Liver (tissue), 9 donors: ENCODE measurements around the gene HMOX2. TPM values are rescaled to one million over a fixed set of nuclear protein-coding genes. Genes with fewer than 3 reads are reported as not detected.

Experiments
- DNase-seq: peaks from one replicate; pipeline ENCODE4 v3.0.0-alpha.2; 2017; ENCODE audit warnings: low spot score
- H3K27ac ChIP-seq, 2 donors: one replicate each; pipeline ENCODE4 v1.7.0; 2013; ENCODE audit warnings: inconsistent platforms in 2 of 2, low read length in 2 of 2, control low read depth in 1 of 2, low read depth in 1 of 2, mild to moderate bottlenecking in 1 of 2
- H3K27me3 ChIP-seq, 4 donors: one replicate each; pipeline versions ENCODE4 v1.6.1 to v1.7.0; 2013; ENCODE audit warnings: low read length in 3 of 4, inconsistent platforms in 1 of 4, mild to moderate bottlenecking in 1 of 4, moderate library complexity in 1 of 4; ENCODE audit not compliant: control insufficient read depth in 4 of 4, insufficient read depth in 4 of 4
- H3K36me3 ChIP-seq, 4 donors: one replicate each; pipeline versions ENCODE4 v1.6.1 to v1.7.0; 2013; ENCODE audit warnings: low read length in 3 of 4, mild to moderate bottlenecking in 3 of 4, low read depth in 1 of 4, moderate library complexity in 1 of 4; ENCODE audit not compliant: control insufficient read depth in 4 of 4, insufficient read depth in 3 of 4
- H3K4me1 ChIP-seq, 4 donors: one replicate each; pipeline versions ENCODE4 v1.6.1 to v1.7.0; 2013; ENCODE audit warnings: low read length in 3 of 4, mild to moderate bottlenecking in 3 of 4, moderate library complexity in 1 of 4; ENCODE audit not compliant: control insufficient read depth in 4 of 4, insufficient read depth in 4 of 4
- H3K4me3 ChIP-seq, 3 donors: one replicate each; pipeline versions ENCODE4 v1.6.1 to v1.7.0; 2013; ENCODE audit warnings: low read length in 3 of 3, control low read depth in 1 of 3, low read depth in 1 of 3, mild to moderate bottlenecking in 1 of 3
- H3K9ac ChIP-seq, 2 donors: one replicate each; pipeline ENCODE4 v1.7.0; 2013; ENCODE audit warnings: low read length in 2 of 2, mild to moderate bottlenecking in 2 of 2, moderate library complexity in 2 of 2, control low read depth in 1 of 2, low read depth in 1 of 2
- H3K9me3 ChIP-seq, 4 donors: one replicate each; pipeline versions ENCODE4 v1.6.1 to v1.7.0; 2013; ENCODE audit warnings: low read length in 3 of 4; ENCODE audit not compliant: control insufficient read depth in 4 of 4
- ATF3 ChIP-seq: IDR thresholded peaks from 2 replicates; pipeline ENCODE4 v1.6.1; 2016; ENCODE audit warnings: antibody characterized with exemption
- EGR1 ChIP-seq, 2 donors: IDR thresholded peaks; 2 replicates each; pipeline ENCODE4 v1.6.1; 2016 to 2018; ENCODE audit warnings: antibody characterized with exemption in 2 of 2, low read depth in 2 of 2
- FOXA1 ChIP-seq: IDR thresholded peaks from 2 replicates; pipeline ENCODE4 v1.6.1; 2016; ENCODE audit warnings: antibody characterized with exemption
- FOXA2 ChIP-seq: IDR thresholded peaks from 2 replicates; pipeline ENCODE4 v1.6.1; 2016; ENCODE audit warnings: antibody characterized with exemption
- GABPA ChIP-seq, 2 donors: IDR thresholded peaks in 1 of 2; conservative IDR thresholded peaks in 1 of 2; 2 replicates each; pipeline ENCODE4 v1.6.1; 2016; ENCODE audit warnings: antibody characterized with exemption in 2 of 2, mild to moderate bottlenecking in 1 of 2, moderate library complexity in 1 of 2
- HNF4A ChIP-seq, 2 donors: conservative IDR thresholded peaks; 2 replicates each; pipeline ENCODE4 v1.6.1; 2016; ENCODE audit warnings: antibody characterized with exemption in 2 of 2, mild to moderate bottlenecking in 2 of 2
- JUND ChIP-seq, 2 donors: IDR thresholded peaks; 2 replicates each; pipeline ENCODE4 v1.6.1; 2016; ENCODE audit warnings: antibody characterized with exemption in 2 of 2
- MAX ChIP-seq: IDR thresholded peaks from 2 replicates; pipeline ENCODE4 v1.6.1; 2016; ENCODE audit warnings: antibody characterized with exemption
- NR2F2 ChIP-seq: IDR thresholded peaks from 2 replicates; pipeline ENCODE4 v1.6.1; 2016; ENCODE audit warnings: antibody characterized with exemption
- RAD21 ChIP-seq, 2 donors: IDR thresholded peaks; 2 replicates each; pipeline ENCODE4 v1.6.1; 2016; ENCODE audit warnings: antibody characterized with exemption in 2 of 2, mild to moderate bottlenecking in 2 of 2
- RXRA ChIP-seq, 2 donors: IDR thresholded peaks; 2 replicates each; pipeline ENCODE4 v1.6.1; 2017 to 2018; ENCODE audit warnings: antibody characterized with exemption in 2 of 2, mild to moderate bottlenecking in 1 of 2
- SP1 ChIP-seq: IDR thresholded peaks from 2 replicates; pipeline ENCODE4 v1.6.1; 2018; ENCODE audit warnings: antibody characterized with exemption, mild to moderate bottlenecking
- TAF1 ChIP-seq: conservative IDR thresholded peaks from 2 replicates; pipeline ENCODE4 v1.6.1; 2016; ENCODE audit warnings: antibody characterized with exemption, mild to moderate bottlenecking
- YY1 ChIP-seq: IDR thresholded peaks from 2 replicates; pipeline ENCODE4 v1.6.1; 2016; ENCODE audit warnings: antibody characterized with exemption, mild to moderate bottlenecking
- ZBTB33 ChIP-seq: IDR thresholded peaks from 2 replicates; pipeline ENCODE4 v1.6.1; 2016; ENCODE audit warnings: antibody characterized with exemption
- WGBS: extraction: QIAGEN DNeasy Blood & Tissue Kit; methylation state at CpG from one replicate; pipeline ENCODE4 v1.1.7; 2013; 5-methylcytosine and 5-hydroxymethylcytosine counted together
- polyA plus RNA-seq, 2 donors: library from polyadenylated mRNA; stranded (reverse) in 1 of 2; unstranded in 1 of 2; fragments of 200-250 nt in 1 of 2; fragments of >200 nt in 1 of 2; fragmentation: Nextera tagmentation in 1 of 2; extraction: Ambion mirVana in 1 of 2; gene quantifications; one replicate each; pipeline versions ENCODE4 v1.2.1 to v1.2.3, GENCODE V29; 2013 to 2015
- total RNA-seq, 2 donors: library from RNA; depleted of rRNA; stranded (reverse); fragments of >200 nt; gene quantifications; one replicate each; pipeline ENCODE4 v1.2.3, GENCODE V29; 2014
- donor health status: healthy.
- donor health status: healthy.
- donor health status: healthy.
- donor health status: healthy.
- donor health status: healthy.

The HMOX2 gene
- total and polyA plus RNA-seq, 4 donors: 11.4 to 81.5 (median 61.5) TPM

- Histone ChIP-seq H3K4me3 (no peak overlapping the region), H3K9me3 (no peaks in the 10 kb centered on the region), H3K4me1 (peaks cover 14 to 26% (median 25%) of the 10 kb centered on the region in 4 donors), H3K36me3 (peaks cover 3 to 4% (median 4%) of the 10 kb centered on the region in 4 donors), H3K27ac (peak overlapping the region; percentile 49 to 71), H3K9ac (no peak overlapping the region), H3K27me3 (no peaks in the 10 kb centered on the region)
- TF ChIP-seq SP1: peak; percentile 50
- TF ChIP-seq NR2F2: peak; percentile 85
- no peak for TF ChIP-seq FOXA1
- TF ChIP-seq JUND (IDR thresholded peaks at IDR 0.05): peak in 1 of 2 donors; percentile 3
- no peak for DNase-seq
- 75% methylated on average over 1 of the region's 1 CpG for WGBS
Observed at GRCh38 chr16:4488499-4488967, 12.3 kb downstream of the HMOX2 start.

GRCh38 chr16:4489030-4489429 is 12.8 kb downstream of the HMOX2 start:
- Histone ChIP-seq H3K4me1 (peaks cover 14 to 26% (median 25%) of the 10 kb centered on the region in 4 donors), H3K27me3 (no peaks in the 10 kb centered on the region), H3K9me3 (no peaks in the 10 kb centered on the region), H3K36me3 (peaks cover 3 to 4% (median 4%) of the 10 kb centered on the region in 4 donors), H3K27ac (peak overlapping the region; percentile 49 to 71), H3K9ac (no peak overlapping the region), H3K4me3 (no peak overlapping the region)
- no peak for DNase-seq
- TF ChIP-seq RXRA (IDR thresholded peaks at IDR 0.05) (no peak), NR2F2 (no peak), FOXA2 (no peak), MAX (no peak), TAF1 (no peak), RAD21 (IDR thresholded peaks at IDR 0.05) (no peak), ZBTB33 (no peak), HNF4A (conservative IDR thresholded peaks at IDR 0.05) (no peak), FOXA1 (no peak), YY1 (no peak), GABPA (IDR thresholded peaks at IDR 0.05 in 1 of 2, conservative IDR thresholded peaks at IDR 0.05 in 1 of 2) (no peak)
- WGBS: 94% methylated on average over 5 of the region's 5 CpGs

- DNase-seq: no peak
- Histone ChIP-seq H3K9me3 (no peaks in the 10 kb centered on the region), H3K27ac (no peak overlapping the region), H3K36me3 (peaks cover 0 to 3% (median 1%) of the 10 kb centered on the region in 4 donors), H3K4me3 (no peak overlapping the region), H3K9ac (no peak overlapping the region), H3K27me3 (no peaks in the 10 kb centered on the region), H3K4me1 (peaks cover 11 to 19% (median 15%) of the 10 kb centered on the region in 4 donors)
- 97% methylated on average over 4 of the region's 4 CpGs for WGBS
- TF ChIP-seq SP1: no peak
- no peak for TF ChIP-seq RXRA (IDR thresholded peaks at IDR 0.05)
- TF ChIP-seq EGR1 (IDR thresholded peaks at IDR 0.05; ENCODE audit: low read depth in 2 of 2): no peak
- no peak for TF ChIP-seq ATF3
Observed at GRCh38 chr16:4491898-4492297, 15.7 kb downstream of the HMOX2 start.
